DND-41 (cell line): Measurements from ENCODE around the gene GORAB.

Experiments used
- ATAC-seq: fragments of 200-7000 bp; cut with Tn5 transposase; 3 replicates; pipeline ENCODE4 v1.9.1; 2021; ENCODE audit warnings: low read depth; ENCODE audit not compliant: insufficient read depth
- DNase-seq: peaks from one replicate; pipeline ENCODE4 v3.0.0-alpha.2; 2020
- H2AFZ ChIP-seq: 2 replicates; pipeline ENCODE4 v1.6.0; 2012; ENCODE audit warnings: low read depth, low read length
- H3K27ac ChIP-seq: 2 replicates; pipeline ENCODE4 v1.5.1; 2012; ENCODE audit warnings: low read length, inconsistent platforms
- H3K27me3 ChIP-seq: fragments of 200-600 bp; sonication (generic); 2 replicates; pipeline ENCODE4 v1.6.0; 2012; ENCODE audit warnings: low read length, mild to moderate bottlenecking, inconsistent platforms; ENCODE audit not compliant: insufficient read depth, poor library complexity
- H3K36me3 ChIP-seq: 2 replicates; pipeline ENCODE4 v1.5.1; 2012; ENCODE audit warnings: low read length, inconsistent platforms; ENCODE audit not compliant: insufficient read depth
- H3K4me1 ChIP-seq: 2 replicates; pipeline ENCODE4 v1.5.1; 2012; ENCODE audit warnings: mild to moderate bottlenecking, low read length; ENCODE audit not compliant: insufficient read depth
- H3K4me2 ChIP-seq: 2 replicates; pipeline ENCODE4 v1.6.0; 2012; ENCODE audit warnings: mild to moderate bottlenecking, moderate library complexity, low read length, inconsistent platforms; ENCODE audit not compliant: insufficient read depth
- H3K4me3 ChIP-seq, 2 experiments: fragments of 200-600 bp in 1 of 2; shearing (Covaris generic) in 1 of 2; 2 replicates each; pipeline ENCODE4 v1.5.1; 2012 to 2016; ENCODE audit warnings: inconsistent platforms in 2 of 2, low read length in 2 of 2, mild to moderate bottlenecking in 2 of 2, low read depth in 1 of 2, moderate library complexity in 1 of 2
- H3K79me2 ChIP-seq: 2 replicates; pipeline ENCODE4 v1.6.0; 2012; ENCODE audit warnings: low read length, inconsistent platforms; ENCODE audit not compliant: insufficient read depth
- H3K9ac ChIP-seq: 2 replicates; pipeline ENCODE4 v1.6.0; 2012; ENCODE audit warnings: low read depth, mild to moderate bottlenecking, inconsistent platforms, low read length, moderate library complexity
- H3K9me3 ChIP-seq: 2 replicates; pipeline ENCODE4 v1.5.1; 2012; ENCODE audit warnings: low read length, moderate library complexity, mild to moderate bottlenecking, inconsistent platforms; ENCODE audit not compliant: insufficient read depth, severe bottlenecking
- H4K20me1 ChIP-seq: 2 replicates; pipeline ENCODE4 v1.6.0; 2012; ENCODE audit warnings: low read length; ENCODE audit not compliant: insufficient read depth
- EZH2 ChIP-seq: IDR thresholded peaks from 3 replicates; pipeline ENCODE4 v1.6.1; 2012; ENCODE audit warnings: borderline replicate concordance, low read depth, mild to moderate bottlenecking, moderate library complexity, low read length, inconsistent platforms; ENCODE audit not compliant: severe bottlenecking
- TF ChIP-seq, protein P1 (sequence below): IDR thresholded peaks from 2 replicates; pipeline ENCODE4 v1.5.1; 2012; ENCODE audit warnings: borderline replicate concordance, low read length, moderate library complexity, mild to moderate bottlenecking; ENCODE audit not compliant: poor library complexity, severe bottlenecking; ENCODE audit errors: extremely low read depth

GORAB gene

GRCh38 chr1:170587253-170587593 lies 55.3 kb downstream of the GORAB start:
- Histone ChIP-seq H2AFZ (no peak overlapping the region), H3K79me2 (no peaks in the 10 kb centered on the region), H3K9ac (no peak overlapping the region), H3K9me3 (no peaks in the 10 kb centered on the region), H3K27ac (no peak overlapping the region), H3K36me3 (no peaks in the 10 kb centered on the region), H3K4me3 (no peak overlapping the region), H4K20me1 (no peaks in the 10 kb centered on the region), H3K4me1 (no peaks in the 10 kb centered on the region), H3K4me2 (no peak overlapping the region), H3K27me3 (no peaks in the 10 kb centered on the region)
- DNase-seq (no peak), ATAC-seq (no peak)
- TF ChIP-seq, protein P1, sequence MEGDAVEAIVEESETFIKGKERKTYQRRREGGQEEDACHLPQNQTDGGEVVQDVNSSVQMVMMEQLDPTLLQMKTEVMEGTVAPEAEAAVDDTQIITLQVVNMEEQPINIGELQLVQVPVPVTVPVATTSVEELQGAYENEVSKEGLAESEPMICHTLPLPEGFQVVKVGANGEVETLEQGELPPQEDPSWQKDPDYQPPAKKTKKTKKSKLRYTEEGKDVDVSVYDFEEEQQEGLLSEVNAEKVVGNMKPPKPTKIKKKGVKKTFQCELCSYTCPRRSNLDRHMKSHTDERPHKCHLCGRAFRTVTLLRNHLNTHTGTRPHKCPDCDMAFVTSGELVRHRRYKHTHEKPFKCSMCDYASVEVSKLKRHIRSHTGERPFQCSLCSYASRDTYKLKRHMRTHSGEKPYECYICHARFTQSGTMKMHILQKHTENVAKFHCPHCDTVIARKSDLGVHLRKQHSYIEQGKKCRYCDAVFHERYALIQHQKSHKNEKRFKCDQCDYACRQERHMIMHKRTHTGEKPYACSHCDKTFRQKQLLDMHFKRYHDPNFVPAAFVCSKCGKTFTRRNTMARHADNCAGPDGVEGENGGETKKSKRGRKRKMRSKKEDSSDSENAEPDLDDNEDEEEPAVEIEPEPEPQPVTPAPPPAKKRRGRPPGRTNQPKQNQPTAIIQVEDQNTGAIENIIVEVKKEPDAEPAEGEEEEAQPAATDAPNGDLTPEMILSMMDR = no peak
- no peak for TF ChIP-seq EZH2

DNA sequence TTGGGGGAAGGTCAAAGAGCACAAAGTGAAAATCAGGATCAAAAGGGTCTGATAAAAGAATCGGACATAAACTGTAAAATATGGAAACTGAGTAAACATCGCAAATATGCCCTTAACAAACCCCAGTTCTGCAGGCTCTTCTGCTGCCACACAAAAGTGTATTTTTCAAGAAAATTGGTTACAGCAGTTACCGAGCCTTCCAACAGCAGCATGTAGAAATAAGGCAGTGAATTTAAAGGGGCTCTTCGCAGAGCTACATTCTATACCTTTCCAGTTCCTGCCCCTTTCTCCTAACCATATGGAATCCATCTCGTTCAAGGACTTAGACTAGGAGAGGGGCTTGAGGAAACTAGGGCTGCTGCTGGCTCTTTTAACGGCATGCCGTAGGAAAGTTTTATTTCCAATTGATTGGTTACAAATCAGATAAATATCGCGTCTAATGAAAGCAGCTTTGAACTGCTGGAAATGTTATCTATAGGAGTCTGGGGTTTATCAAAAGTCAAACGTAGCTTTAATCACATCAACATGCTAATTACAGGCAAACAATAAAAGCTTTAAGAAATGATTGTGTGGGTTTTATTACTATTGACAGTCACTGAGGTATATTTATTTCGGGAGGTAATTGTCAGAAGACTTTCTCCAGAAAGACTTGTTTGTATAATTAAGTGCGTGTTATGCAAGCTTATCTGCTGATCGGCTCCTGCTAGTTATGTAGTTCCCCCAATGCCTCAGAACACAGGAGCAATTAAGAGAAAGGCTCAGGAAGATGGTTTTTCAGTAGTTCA lies 59.1 kb downstream of the GORAB start:
- no peak overlapping the region for H3K27ac ChIP-seq
- no peak overlapping the region for H3K4me2 ChIP-seq
- no peaks in the 10 kb centered on the region for H3K36me3 ChIP-seq
- H2AFZ ChIP-seq = no peak overlapping the region
- ATAC-seq (no peak), DNase-seq (no peak)
- TF ChIP-seq EZH2 = no peak
- TF ChIP-seq, protein P1 = no peak
- H3K9ac ChIP-seq = no peak overlapping the region
- H3K27me3 ChIP-seq = no peaks in the 10 kb centered on the region
- H3K4me3 ChIP-seq = no peak overlapping the region
- no peaks in the 10 kb centered on the region for H3K4me1 ChIP-seq
- H3K9me3 ChIP-seq = peaks cover 4% of the 10 kb centered on the region
- no peaks in the 10 kb centered on the region for H3K79me2 ChIP-seq
- H4K20me1 ChIP-seq = no peaks in the 10 kb centered on the region

GRCh38 chr1:170592591-170593111 lies 60.7 kb downstream of the GORAB start:
- no peak overlapping the region for H2AFZ ChIP-seq
- ATAC-seq = no peak
- H3K27ac ChIP-seq = no peak overlapping the region
- no peaks in the 10 kb centered on the region for H3K36me3 ChIP-seq
- no peak for DNase-seq
- H3K9ac ChIP-seq = no peak overlapping the region
- TF ChIP-seq EZH2 = no peak
- TF ChIP-seq, protein P1 = no peak
- H3K27me3 ChIP-seq = no peaks in the 10 kb centered on the region
- H4K20me1 ChIP-seq = no peaks in the 10 kb centered on the region
- no peak overlapping the region for H3K4me2 ChIP-seq
- no peaks in the 10 kb centered on the region for H3K4me1 ChIP-seq
- H3K9me3 ChIP-seq = peaks cover 4% of the 10 kb centered on the region
- no peak overlapping the region for H3K4me3 ChIP-seq
- H3K79me2 ChIP-seq = no peaks in the 10 kb centered on the region
